Neural progenitor cell (in vitro differentiated cells): ENCODE measurements around the gene FHAD1. TPM values are rescaled to one million over a fixed set of nuclear protein-coding genes. Genes with fewer than 3 reads are reported as not detected.

Experiments
- DNase-seq: peaks from one replicate; pipeline ENCODE4 v3.0.0-alpha.2; 2016; ENCODE audit warnings: low spot score
- H2AFZ ChIP-seq: fragments of 200-600 bp; sonication (generic); replicated peaks from 2 replicates; pipeline ENCODE4 v1.6.1; 2016; ENCODE audit warnings: antibody characterized with exemption
- H3F3A ChIP-seq: fragments of 200-600 bp; sonication (generic); 2 replicates; pipeline ENCODE4 v1.6.1; 2016; ENCODE audit warnings: antibody characterized with exemption, low read depth
- H3K27ac ChIP-seq: fragments of 200-600 bp; sonication (generic); 2 replicates; pipeline ENCODE4 v1.5.1; 2016; ENCODE audit warnings: mild to moderate bottlenecking
- H3K27me3 ChIP-seq: fragments of 200-600 bp; sonication (generic); 2 replicates; pipeline ENCODE4 v1.6.1; 2016; ENCODE audit warnings: mild to moderate bottlenecking, moderate library complexity
- H3K36me3 ChIP-seq: fragments of 200-600 bp; sonication (generic); 2 replicates; pipeline ENCODE4 v1.5.1; 2016
- H3K4me1 ChIP-seq: fragments of 200-600 bp; sonication (generic); 2 replicates; pipeline ENCODE4 v1.6.1; 2016; ENCODE audit warnings: mixed run types
- H3K4me2 ChIP-seq: fragments of 200-600 bp; sonication (generic); 2 replicates; pipeline ENCODE4 v1.6.1; 2016
- H3K4me3 ChIP-seq: fragments of 200-600 bp; sonication (generic); 2 replicates; pipeline ENCODE4 v1.5.1; 2016
- H3K79me2 ChIP-seq: fragments of 200-600 bp; sonication (generic); 2 replicates; pipeline ENCODE4 v1.6.1; 2016; ENCODE audit warnings: low read depth
- H3K9ac ChIP-seq: fragments of 200-600 bp; sonication (generic); 2 replicates; pipeline ENCODE4 v1.6.1; 2016
- H3K9me3 ChIP-seq: fragments of 200-600 bp; sonication (generic); 2 replicates; pipeline ENCODE4 v1.5.1; 2016; ENCODE audit warnings: low read depth
- H4K20me1 ChIP-seq: fragments of 200-600 bp; sonication (generic); 2 replicates; pipeline ENCODE4 v1.6.1; 2016; ENCODE audit warnings: low read depth
- H3K27ac Mint-ChIP-seq: 3 replicates; pipeline ENCODE4 v1.8.0; 2021; ENCODE audit warnings: mixed read lengths
- H3K27me3 Mint-ChIP-seq: 2 replicates; pipeline ENCODE4 v1.8.0; 2022; ENCODE audit warnings: low read depth, mild to moderate bottlenecking, inconsistent platforms, moderate library complexity, mixed read lengths; ENCODE audit not compliant: insufficient read depth
- H3K36me3 Mint-ChIP-seq: 3 replicates; pipeline ENCODE4 v1.8.0; 2021; ENCODE audit warnings: mixed read lengths
- H3K4me1 Mint-ChIP-seq: 3 replicates; pipeline ENCODE4 v1.8.0; 2021; ENCODE audit warnings: mixed read lengths
- H3K4me3 Mint-ChIP-seq: 3 replicates; pipeline ENCODE4 v1.8.0; 2021; ENCODE audit warnings: mild to moderate bottlenecking, moderate library complexity, mixed read lengths
- H3K9me3 Mint-ChIP-seq: 3 replicates; pipeline ENCODE4 v1.8.0; 2020; ENCODE audit warnings: mixed read lengths
- CTCF ChIP-seq: fragments of 200-600 bp; sonication (generic); IDR thresholded peaks from 2 replicates; pipeline ENCODE4 v1.5.1; 2017; ENCODE audit warnings: antibody characterized with exemption, mild to moderate bottlenecking
- EZH2 ChIP-seq: fragments of 200-600 bp; sonication (generic); IDR thresholded peaks from 2 replicates; pipeline ENCODE4 v1.6.1; 2017; ENCODE audit warnings: antibody characterized with exemption, mild to moderate bottlenecking, moderate library complexity
- EZH2phosphoT487 ChIP-seq: fragments of 200-600 bp; sonication (generic); IDR thresholded peaks from 2 replicates; pipeline ENCODE4 v1.6.1; 2017; ENCODE audit warnings: antibody characterized with exemption
- total RNA-seq: library from RNA; depleted of rRNA; stranded (reverse); fragments of >200 nt; gene quantifications from 2 replicates; pipeline ENCODE4 v1.2.3, GENCODE V29; 2015; ENCODE audit warnings: low replicate concordance

The FHAD1 gene
- total RNA-seq, 1 donor from 2014 or later, result 9.1 TPM

- H3K27me3 ChIP-seq, result peaks cover 33% of the 10 kb centered on the region
- peaks cover 14% of the 10 kb centered on the region for H4K20me1 ChIP-seq
- no peak for TF ChIP-seq CTCF
- no peak for TF ChIP-seq EZH2phosphoT487
- TF ChIP-seq EZH2, result no peak
- H3K4me1 Mint-ChIP-seq, result peaks cover 44% of the 10 kb centered on the region
- H3K4me3 ChIP-seq, result no peak overlapping the region
- H3K27ac ChIP-seq, result no peak overlapping the region
- peaks cover 18% of the 10 kb centered on the region for H3K27me3 Mint-ChIP-seq
- no peak overlapping the region for H3K9ac ChIP-seq
- no peaks in the 10 kb centered on the region for H3K9me3 ChIP-seq
- DNase-seq, result no peak
- no peak overlapping the region for H2AFZ ChIP-seq
- H3K4me1 ChIP-seq, result peaks cover 3% of the 10 kb centered on the region
- H3K27ac Mint-ChIP-seq, result no peak overlapping the region
- no peak overlapping the region for H3K4me2 ChIP-seq
- H3K36me3 Mint-ChIP-seq, result peaks cover 4% of the 10 kb centered on the region
- H3K4me3 Mint-ChIP-seq, result peak overlapping the region; percentile 33
- no peaks in the 10 kb centered on the region for H3K9me3 Mint-ChIP-seq
- peaks cover 2% of the 10 kb centered on the region for H3F3A ChIP-seq
- H3K36me3 ChIP-seq, result no peaks in the 10 kb centered on the region
- no peaks in the 10 kb centered on the region for H3K79me2 ChIP-seq
These were observed 166.8 kb downstream of the FHAD1 start for GRCh38 chr1:15413563-15414444.

GRCh38 chr1:15414445-15414983 is 167.5 kb downstream of the FHAD1 start:
- Histone ChIP-seq H3K9ac (no peak overlapping the region), H3K9me3 (no peaks in the 10 kb centered on the region), H4K20me1 (peaks cover 14% of the 10 kb centered on the region), H3K36me3 (no peaks in the 10 kb centered on the region), H2AFZ (no peak overlapping the region), H3K4me1 (no peaks in the 10 kb centered on the region), H3K27me3 (peaks cover 31% of the 10 kb centered on the region), H3K4me2 (no peak overlapping the region), H3K27ac (no peak overlapping the region), H3K4me3 (no peak overlapping the region), H3K79me2 (no peaks in the 10 kb centered on the region), H3F3A (no peaks in the 10 kb centered on the region)
- H3K9me3 Mint-ChIP-seq, result no peaks in the 10 kb centered on the region
- H3K4me1 Mint-ChIP-seq, result peaks cover 40% of the 10 kb centered on the region
- H3K27ac Mint-ChIP-seq, result no peak overlapping the region
- peaks cover 4% of the 10 kb centered on the region for H3K36me3 Mint-ChIP-seq
- no peak for DNase-seq
- TF ChIP-seq CTCF (no peak), EZH2 (no peak), EZH2phosphoT487 (no peak)
- H3K27me3 Mint-ChIP-seq, result peaks cover 18% of the 10 kb centered on the region
- no peak overlapping the region for H3K4me3 Mint-ChIP-seq

- H3K9ac ChIP-seq, result no peak overlapping the region
- Mint-ChIP-seq H3K9me3 (peaks cover 3% of the 10 kb centered on the region), H3K4me3 (no peak overlapping the region), H3K4me1 (peaks cover 32% of the 10 kb centered on the region), H3K27ac (no peak overlapping the region), H3K36me3 (peaks cover 9% of the 10 kb centered on the region), H3K27me3 (peaks cover 12% of the 10 kb centered on the region)
- no peaks in the 10 kb centered on the region for H3F3A ChIP-seq
- no peaks in the 10 kb centered on the region for H3K4me1 ChIP-seq
- H3K4me2 ChIP-seq, result no peak overlapping the region
- H2AFZ ChIP-seq, result no peak overlapping the region
- no peaks in the 10 kb centered on the region for H3K79me2 ChIP-seq
- no peak for DNase-seq
- TF ChIP-seq CTCF, result no peak
- no peak for TF ChIP-seq EZH2
- TF ChIP-seq EZH2phosphoT487, result no peak
- H3K36me3 ChIP-seq, result no peaks in the 10 kb centered on the region
- no peaks in the 10 kb centered on the region for H4K20me1 ChIP-seq
- H3K27me3 ChIP-seq, result peaks cover 5% of the 10 kb centered on the region
- H3K4me3 ChIP-seq, result no peak overlapping the region
- no peaks in the 10 kb centered on the region for H3K9me3 ChIP-seq
- H3K27ac ChIP-seq, result no peak overlapping the region
These were observed 170.3 kb downstream of the FHAD1 start for GRCh38 chr1:15417059-15417934.
